ENCODE data around the gene HEPHL1. TPM values are rescaled to one million over a fixed set of nuclear protein-coding genes. Genes with fewer than 3 reads are reported as not detected.
A peak's percentile ranks its signal among the peaks of the same experiment; 100 is the strongest.

Gene HEPHL1
- total RNA-seq, 4 donors from 2014 or later, result not detected

GRCh38 chr11:94106716-94107115, 85.6 kb downstream of the HEPHL1 start:
- Histone ChIP-seq H3K36me3 (no peaks in the 10 kb centered on the region), H3K4me1 (no peaks in the 10 kb centered on the region), H3K27me3 (no peaks in the 10 kb centered on the region), H3K4me3 (no peak overlapping the region), H3K27ac (no peak overlapping the region), H3K9me3 (no peaks in the 10 kb centered on the region)
- TF ChIP-seq, protein P1, sequence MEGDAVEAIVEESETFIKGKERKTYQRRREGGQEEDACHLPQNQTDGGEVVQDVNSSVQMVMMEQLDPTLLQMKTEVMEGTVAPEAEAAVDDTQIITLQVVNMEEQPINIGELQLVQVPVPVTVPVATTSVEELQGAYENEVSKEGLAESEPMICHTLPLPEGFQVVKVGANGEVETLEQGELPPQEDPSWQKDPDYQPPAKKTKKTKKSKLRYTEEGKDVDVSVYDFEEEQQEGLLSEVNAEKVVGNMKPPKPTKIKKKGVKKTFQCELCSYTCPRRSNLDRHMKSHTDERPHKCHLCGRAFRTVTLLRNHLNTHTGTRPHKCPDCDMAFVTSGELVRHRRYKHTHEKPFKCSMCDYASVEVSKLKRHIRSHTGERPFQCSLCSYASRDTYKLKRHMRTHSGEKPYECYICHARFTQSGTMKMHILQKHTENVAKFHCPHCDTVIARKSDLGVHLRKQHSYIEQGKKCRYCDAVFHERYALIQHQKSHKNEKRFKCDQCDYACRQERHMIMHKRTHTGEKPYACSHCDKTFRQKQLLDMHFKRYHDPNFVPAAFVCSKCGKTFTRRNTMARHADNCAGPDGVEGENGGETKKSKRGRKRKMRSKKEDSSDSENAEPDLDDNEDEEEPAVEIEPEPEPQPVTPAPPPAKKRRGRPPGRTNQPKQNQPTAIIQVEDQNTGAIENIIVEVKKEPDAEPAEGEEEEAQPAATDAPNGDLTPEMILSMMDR (IDR thresholded peaks at IDR 0.05), result no peak
- no peak for TF ChIP-seq POLR2A (IDR thresholded peaks at IDR 0.05)
- no peak for DNase-seq
- intact Hi-C loops (cut with DNase I; ENCODE audit: low total_unique reads), result no loop called here

DNA sequence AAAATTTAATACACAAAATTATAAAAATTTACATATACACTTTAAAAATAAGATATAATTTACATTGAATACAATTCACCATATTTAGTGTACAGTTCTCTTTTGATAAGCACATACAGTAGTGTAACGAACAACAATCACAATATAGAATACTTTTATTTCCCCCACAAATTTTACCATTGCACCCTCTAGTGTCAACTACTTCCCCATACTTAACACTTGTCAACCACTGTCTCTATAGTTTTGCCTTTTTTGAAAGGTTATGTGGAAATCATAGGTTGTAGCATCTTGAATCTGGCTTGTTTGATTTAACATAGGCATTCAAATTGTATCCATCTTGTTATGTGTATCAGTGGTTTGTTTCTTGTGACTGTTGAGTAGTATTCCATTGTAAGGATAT, 86.2 kb downstream of the HEPHL1 start:
- Histone ChIP-seq H3K27ac (no peak overlapping the region), H3K36me3 (no peaks in the 10 kb centered on the region), H3K27me3 (no peaks in the 10 kb centered on the region), H3K9me3 (no peaks in the 10 kb centered on the region), H3K4me1 (peaks cover 0 to 4% of the 10 kb centered on the region in 2 donors), H3K4me3 (no peak overlapping the region)
- DNase-seq, result no peak
- no peak for TF ChIP-seq POLR2A (IDR thresholded peaks at IDR 0.05)
- TF ChIP-seq, protein P1 (IDR thresholded peaks at IDR 0.05), result no peak
- intact Hi-C loops (cut with DNase I; ENCODE audit: low total_unique reads), result no loop called here

DNA sequence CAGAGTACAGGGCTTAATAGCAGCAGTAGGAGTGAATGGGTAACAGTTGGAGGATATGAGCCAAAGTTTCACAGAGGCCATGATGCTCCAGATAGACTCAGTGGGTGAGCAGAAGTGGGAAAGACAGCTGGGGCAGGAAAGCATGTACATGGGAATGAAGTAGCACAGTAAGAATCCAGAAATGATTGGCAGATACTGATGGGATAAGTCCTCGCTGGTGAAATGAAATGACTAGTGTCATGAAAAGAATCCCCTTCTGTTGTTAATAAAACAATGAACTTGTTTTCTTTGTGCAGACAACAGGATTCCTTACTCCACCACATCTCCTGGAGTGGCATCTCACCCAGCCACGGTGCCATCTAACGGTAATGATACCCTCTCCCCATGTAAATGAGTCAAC, 90.1 kb downstream of the HEPHL1 start:
- Histone ChIP-seq H3K9me3 (no peaks in the 10 kb centered on the region), H3K4me3 (no peak overlapping the region), H3K27ac (no peak overlapping the region), H3K36me3 (no peaks in the 10 kb centered on the region), H3K4me1 (peaks cover 5 to 6% of the 10 kb centered on the region in 2 donors), H3K27me3 (no peaks in the 10 kb centered on the region)
- intact Hi-C loops (cut with DNase I; ENCODE audit: low total_unique reads), result no loop called here
- TF ChIP-seq, protein P1 (IDR thresholded peaks at IDR 0.05), result no peak
- TF ChIP-seq POLR2A (IDR thresholded peaks at IDR 0.05), result no peak
- no peak for DNase-seq

- no peaks in the 10 kb centered on the region for H3K9me3 ChIP-seq
- H3K36me3 ChIP-seq, result no peaks in the 10 kb centered on the region
- intact Hi-C loops (cut with DNase I; ENCODE audit: low total_unique reads), result no loop called here
- H3K27ac ChIP-seq, result peak overlapping the region in 1 of 2 donors; percentile 1
- H3K4me3 ChIP-seq, result no peak overlapping the region
- H3K27me3 ChIP-seq, result no peaks in the 10 kb centered on the region
- DNase-seq, result no peak
- no peak for TF ChIP-seq POLR2A (IDR thresholded peaks at IDR 0.05)
- TF ChIP-seq, protein P1 (IDR thresholded peaks at IDR 0.05), result no peak
- peaks cover 5 to 6% of the 10 kb centered on the region in 2 donors for H3K4me1 ChIP-seq
These were observed 90.5 kb downstream of the HEPHL1 start for GRCh38 chr11:94111660-94112059.

GRCh38 chr11:94112206-94112953, 91.2 kb downstream of the HEPHL1 start:
- no peak overlapping the region for H3K4me3 ChIP-seq
- intact Hi-C loops (cut with DNase I; ENCODE audit: low total_unique reads), result no loop called here

More at GRCh38 chr11:94112206-94112953, 91.2 kb downstream of the HEPHL1 start:
- DNase-seq, result no peak
- Histone ChIP-seq H3K36me3 (no peaks in the 10 kb centered on the region), H3K27me3 (no peaks in the 10 kb centered on the region), H3K4me1 (peaks cover 5 to 6% of the 10 kb centered on the region in 2 donors), H3K9me3 (no peaks in the 10 kb centered on the region), H3K27ac (peak overlapping the region; percentile 49 to 62)
- no peak for TF ChIP-seq POLR2A (IDR thresholded peaks at IDR 0.05)
- TF ChIP-seq, protein P1 (IDR thresholded peaks at IDR 0.05), result no peak
